K562 (cell line): Measurements from ENCODE around the gene GPRC5A. TPM values are rescaled to one million over a fixed set of nuclear protein-coding genes. Genes with fewer than 3 reads are reported as not detected.

Source experiments
- ATAC-seq: fragments of 200-7000 bp; cut with Tn5 transposase; 3 replicates; pipeline ENCODE4 v1.9.1; 2020; ENCODE audit warnings: moderate library complexity
- BruUV-seq: library from RNA; stranded (reverse); fragments of 400-500 nt; replicated peaks from 2 replicates; lab custom pipeline; 2021; lab: Mats Ljungman, UMichigan
- CTCF ChIA-PET: fragments of 300-600 bp; formaldehyde crosslinking; extraction: SDS; loops from one replicate; lab custom pipeline; 2021; ENCODE audit warnings: low intra/inter-chr PET ratio; lab: Yijun Ruan, JAX
- POLR2A ChIA-PET: fragments of 300-600, 350-650 bp; sonication (Branson Sonifier 250); formaldehyde crosslinking; extraction: SDS; loops from one replicate; lab custom pipeline; 2021; ENCODE audit warnings: antibody characterized with exemption, inconsistent platforms; lab: Yijun Ruan, JAX
- DNase-seq, 4 experiments: peaks; one replicate each; pipeline versions ENCODE4 v3.0.0 to v3.0.0-alpha.2; 2011 to 2018; ENCODE audit warnings: low spot score in 3 of 4, mixed read lengths in 3 of 4; ENCODE audit errors: extremely low read depth in 1 of 4
- FAIRE-seq: peaks from 2 replicates; lab custom pipeline; 2011; peaks lifted over from hg19 to GRCh38; lab: Jason Lieb, UNC
- H2AFZ ChIP-seq: 2 replicates; pipeline ENCODE4 v1.6.0; 2011; ENCODE audit warnings: low read depth, low read length, control low read depth, inconsistent platforms
- H3K27ac ChIP-seq: fragments of 200-600 bp; 3 replicates; pipeline ENCODE4 v1.8.0; 2011; ENCODE audit warnings: low read depth, mild to moderate bottlenecking, control low read depth, inconsistent platforms, low read length, moderate library complexity, mixed read lengths; ENCODE audit errors: extremely low read depth
- H3K27me3 ChIP-seq, 2 experiments: fragments of 300-600 bp in 1 of 2; 2 replicates in 1 of 2; 3 replicates in 1 of 2; pipeline versions ENCODE4 v1.6.0 to v1.8.0; 2011; ENCODE audit warnings: inconsistent platforms in 2 of 2, low read length in 2 of 2, mild to moderate bottlenecking in 1 of 2, mixed read lengths in 1 of 2, moderate library complexity in 1 of 2; ENCODE audit not compliant: control insufficient read depth in 2 of 2, insufficient read depth in 2 of 2
- H3K36me3 ChIP-seq: fragments of 300-600 bp; 3 replicates; pipeline ENCODE4 v1.8.0; 2011; ENCODE audit warnings: mild to moderate bottlenecking, low read length, inconsistent platforms; ENCODE audit not compliant: control insufficient read depth, insufficient read depth
- H3K4me1 ChIP-seq, 2 experiments: fragments of 200-600 bp in 1 of 2; replicated peaks in 1 of 2; 2 replicates in 1 of 2; 3 replicates in 1 of 2; pipeline versions ENCODE4 v1.5.1 to v1.8.0; 2011; ENCODE audit warnings: inconsistent platforms in 2 of 2, low read length in 2 of 2, mild to moderate bottlenecking in 1 of 2, mixed read lengths in 1 of 2, moderate library complexity in 1 of 2; ENCODE audit not compliant: control insufficient read depth in 2 of 2, insufficient read depth in 2 of 2
- H3K4me2 ChIP-seq: 2 replicates; pipeline ENCODE4 v1.6.1; 2011; ENCODE audit warnings: low read length, control low read depth, inconsistent platforms, mixed read lengths; ENCODE audit not compliant: insufficient read depth
- H3K4me3 ChIP-seq: fragments of 200-600 bp; sonication (generic), shearing (Covaris generic); 2 replicates; pipeline ENCODE4 v1.5.1; 2016; ENCODE audit warnings: control low read depth, inconsistent platforms
- H3K79me2 ChIP-seq: fragments of 200-600 bp; 3 replicates; pipeline ENCODE4 v1.8.0; 2011; ENCODE audit warnings: low read length, inconsistent platforms; ENCODE audit not compliant: control insufficient read depth, insufficient read depth
- H3K9ac ChIP-seq, 2 experiments: 2 replicates each; pipeline versions ENCODE4 v1.6.0 to v1.6.1; 2011; ENCODE audit warnings: low read depth in 2 of 2, low read length in 2 of 2, control low read depth in 1 of 2, inconsistent platforms in 1 of 2, mild to moderate bottlenecking in 1 of 2, mixed read lengths in 1 of 2; ENCODE audit not compliant: insufficient read depth in 1 of 2
- H3K9me1 ChIP-seq: one replicate; pipeline ENCODE4 v1.6.0; 2011; ENCODE audit warnings: inconsistent platforms, mild to moderate bottlenecking, low read length, moderate library complexity; ENCODE audit not compliant: control insufficient read depth, insufficient read depth
- H3K9me3 ChIP-seq: replicated peaks from 2 replicates; pipeline ENCODE4 v1.5.1; 2011; ENCODE audit warnings: low read depth, low read length, inconsistent platforms; ENCODE audit not compliant: control insufficient read depth, insufficient read depth
- H4K20me1 ChIP-seq: replicated peaks from 2 replicates; pipeline ENCODE4 v1.6.1; 2011; ENCODE audit warnings: low read length, inconsistent platforms, mixed read lengths; ENCODE audit not compliant: control insufficient read depth, insufficient read depth
- CXXC5 ChIP-seq: fragments of 250-450 bp; sonication (Bioruptor Pico); IDR thresholded peaks from 2 replicates; pipeline ENCODE4 v1.8.0; 2022; ENCODE audit warnings: inconsistent platforms, mild to moderate bottlenecking, moderate library complexity
- DIDO1 ChIP-seq: fragments of 450-650 bp; IDR thresholded peaks from 2 replicates; pipeline ENCODE4 v1.6.1; 2016; ENCODE audit warnings: low read depth, missing biosample characterization, missing genetic modification characterization
- FOXO4 ChIP-seq: fragments of 450-650 bp; formaldehyde crosslinking; IDR thresholded peaks from 2 replicates; pipeline ENCODE4 v1.4.0; 2020; ENCODE audit warnings: mild to moderate bottlenecking, moderate library complexity
- GTF2A2 ChIP-seq: IDR thresholded peaks from 2 replicates; pipeline ENCODE4 v1.6.1; 2016; ENCODE audit warnings: mild to moderate bottlenecking, missing genetic modification characterization, missing compliant biosample characterization
- NCOA1 ChIP-seq: fragments of 450-650 bp; IDR thresholded peaks from 2 replicates; pipeline ENCODE4 v1.6.1; 2016; ENCODE audit warnings: low read depth
- NCOA4 ChIP-seq: fragments of 450-650 bp; IDR thresholded peaks from 2 replicates; pipeline ENCODE4 v1.6.1; 2018; ENCODE audit warnings: mild to moderate bottlenecking; ENCODE audit not compliant: partially characterized antibody
- NUFIP1 ChIP-seq: fragments of 450-650 bp; IDR thresholded peaks from 2 replicates; pipeline ENCODE4 v1.6.1; 2018; ENCODE audit not compliant: partially characterized antibody
- PHF21A ChIP-seq: fragments of 450-650 bp; IDR thresholded peaks from 2 replicates; pipeline ENCODE4 v1.6.1; 2017; ENCODE audit warnings: low read depth, borderline replicate concordance
- PKNOX1 ChIP-seq: fragments of 450-650 bp; IDR thresholded peaks from 2 replicates; pipeline ENCODE4 v1.6.1; 2016
- RBBP5 ChIP-seq: fragments of 200-600 bp; sonication (generic); IDR thresholded peaks from 2 replicates; pipeline ENCODE4 v1.6.1; 2012; ENCODE audit warnings: borderline replicate concordance, mild to moderate bottlenecking, low read length, control low read depth, inconsistent platforms; ENCODE audit not compliant: insufficient read depth, poor library complexity, severe bottlenecking
- SAFB2 ChIP-seq: fragments of 200-400 bp; formaldehyde crosslinking; IDR thresholded peaks from 2 replicates; pipeline ENCODE4 v1.6.1; 2018; ENCODE audit warnings: borderline replicate concordance, low read length, low read depth, moderate library complexity; ENCODE audit not compliant: severe bottlenecking
- ZNF584 ChIP-seq: fragments of 200-800 bp; sonication (Bioruptor generic); IDR thresholded peaks from 2 replicates; pipeline ENCODE4 v1.6.1; 2016; ENCODE audit warnings: low read depth, mild to moderate bottlenecking, missing genetic modification characterization, missing compliant biosample characterization
- ZNF76 ChIP-seq: fragments of 250-450 bp; sonication (Bioruptor Pico); IDR thresholded peaks from 2 replicates; pipeline ENCODE4 v1.4.0; 2020; ENCODE audit warnings: mild to moderate bottlenecking, moderate library complexity, borderline replicate concordance
- WGBS: fragments of 100-300 bp; shearing (Covaris generic); methylation state at CpG from one replicate; pipeline ENCODE4 v1.1.6; 2016; ENCODE audit warnings: low coverage, mixed read lengths; ENCODE audit not compliant: insufficient coverage; ENCODE audit errors: missing lambda C conversion rate; 5-methylcytosine and 5-hydroxymethylcytosine counted together
- in situ Hi-C: fragments of 300-500 bp; cut with MboI; formaldehyde crosslinking; loops from 4 replicates; pipeline ENCODE4 v1.15.0; 2018; ENCODE audit warnings: inconsistent platforms, mixed read lengths
- intact Hi-C: fragments of 100-400 bp; cut with micrococcal nuclease; formaldehyde crosslinking; loops from 2 replicates; pipeline ENCODE4 v1.14.2; 2022
- polyA plus RNA-seq, 8 experiments: library from polyadenylated mRNA; depleted of rRNA in 4 of 8; stranded (reverse) in 5 of 8; unstranded in 3 of 8; fragments of >200 nt; fragmentation: Nextera tagmentation in 2 of 8; fragmentation: Illumina TruSeq in 1 of 8; extraction: Ambion mirVana in 2 of 8; extraction: Trizol in 1 of 8; gene quantifications; 2 replicates each; pipeline versions ENCODE4 v1.2.1 to v1.2.3, GENCODE V29; 2011 to 2014; ENCODE audit warnings: inconsistent platforms in 1 of 8, missing spikeins in 1 of 8
- total RNA-seq, 7 experiments: library from RNA; depleted of rRNA in 6 of 7; stranded (reverse); fragments of >200 nt in 6 of 7; fragmentation: Illumina TruSeq in 2 of 7; extraction: Trizol in 2 of 7; gene quantifications; 2 replicates each; pipeline versions ENCODE4 v1.2.1 to v1.2.3, GENCODE V29; 2011 to 2021; ENCODE audit warnings: low replicate concordance in 1 of 7

The GPRC5A gene
- total and polyA plus RNA-seq, 9 of the 15 experiments (the other 6 are each of a cell fraction or from before 2014, with no cell fraction given), result 0.01 to 0.64 (median 0.08) TPM; not detected in 6

- no peak overlapping the region for H3K4me3 ChIP-seq
- H3K27ac ChIP-seq, result no peak overlapping the region
- H4K20me1 ChIP-seq, result no peaks in the 10 kb centered on the region
- H3K36me3 ChIP-seq, result no peaks in the 10 kb centered on the region
- FAIRE-seq (no peak), DNase-seq (no peak), ATAC-seq (no peak)
- ChIA-PET POLR2A (interaction anchor here (0.6 kb wide), 1 partner anchor 681 kb away, joined by 3 read pairs; no protein-coding TSS in a partner anchor), CTCF (no interaction called here)
- intact Hi-C loops (no loop called here), in situ Hi-C loops (no loop called here)
- no TSS peak for BruUV-seq
- H3K9me1 ChIP-seq, result no peaks in the 10 kb centered on the region
- TF ChIP-seq ZNF76 (CRISPR knock-in tag), result no peak
- no peak for TF ChIP-seq GTF2A2 (tag)
- no peak overlapping the region for H3K9ac ChIP-seq
- no peak overlapping the region for H3K4me2 ChIP-seq
- WGBS, result 73% methylated on average over 7 of the region's 7 CpGs
- no peaks in the 10 kb centered on the region for H3K9me3 ChIP-seq
- no peaks in the 10 kb centered on the region for H3K79me2 ChIP-seq
- H3K4me1 ChIP-seq, result no peaks in the 10 kb centered on the region
- H2AFZ ChIP-seq, result no peak overlapping the region
- H3K27me3 ChIP-seq, result no peaks in the 10 kb centered on the region
Measured at GRCh38 chr12:12958886-12959285, 67.5 kb downstream of the GPRC5A start.

GRCh38 chr12:12960639-12961209 lies 69.4 kb downstream of the GPRC5A start:
- Histone ChIP-seq H3K4me3 (no peak overlapping the region), H2AFZ (no peak overlapping the region), H4K20me1 (no peaks in the 10 kb centered on the region), H3K36me3 (no peaks in the 10 kb centered on the region), H3K9me3 (no peaks in the 10 kb centered on the region), H3K9me1 (no peaks in the 10 kb centered on the region), H3K9ac (no peak overlapping the region), H3K4me2 (no peak overlapping the region), H3K27ac (no peak overlapping the region), H3K79me2 (no peaks in the 10 kb centered on the region), H3K4me1 (no peaks in the 10 kb centered on the region), H3K27me3 (no peaks in the 10 kb centered on the region)
- no peak for ATAC-seq
- intact Hi-C loops, result no loop called here
- no TSS peak for BruUV-seq
- in situ Hi-C loops, result no loop called here
- CTCF ChIA-PET, result no interaction called here
- FAIRE-seq, result no peak
- WGBS, result 73% methylated on average over 4 of the region's 5 CpGs
- no peak for DNase-seq
- POLR2A ChIA-PET, result interaction anchor here (0.7 to 1.4 kb wide), 2 partner anchors 14 to 1845 kb away, joined by 3 to 4 read pairs; no protein-coding TSS in a partner anchor
- TF ChIP-seq DIDO1 (tag) (no peak), RBBP5 (no peak), NCOA4 (no peak), PHF21A (no peak), CXXC5 (CRISPR knock-in tag) (no peak), ZNF584 (no peak), SAFB2 (no peak), PKNOX1 (no peak), FOXO4 (CRISPR knock-in tag) (no peak), NCOA1 (no peak), NUFIP1 (no peak)
